SU-DHL-6 (cell line): ENCODE measurements around the gene ABR.

ENCODE experiments used
- CTCF ChIP-seq: fragments of 200-600 bp; sonication (generic); IDR thresholded peaks from one replicate; pipeline ENCODE4 v1.5.1; 2017; ENCODE audit warnings: antibody characterized with exemption, mild to moderate bottlenecking, low read length, moderate library complexity; ENCODE audit not compliant: insufficient read depth, poor library complexity, severe bottlenecking
- EZH2phosphoT487 ChIP-seq: fragments of 200-600 bp; sonication (generic), shearing (Covaris generic); conservative IDR thresholded peaks from 2 replicates; pipeline ENCODE4 v1.6.1; 2018; ENCODE audit warnings: mild to moderate bottlenecking, antibody characterized with exemption, low read length, moderate library complexity, mixed read lengths

GRCh38 chr17:1221209-1221608 lies 41.4 kb upstream of the ABR start:
- TF ChIP-seq CTCF = no peak
- no peak for TF ChIP-seq EZH2phosphoT487
